Measurements from ENCODE around the gene SP1.

DNA sequence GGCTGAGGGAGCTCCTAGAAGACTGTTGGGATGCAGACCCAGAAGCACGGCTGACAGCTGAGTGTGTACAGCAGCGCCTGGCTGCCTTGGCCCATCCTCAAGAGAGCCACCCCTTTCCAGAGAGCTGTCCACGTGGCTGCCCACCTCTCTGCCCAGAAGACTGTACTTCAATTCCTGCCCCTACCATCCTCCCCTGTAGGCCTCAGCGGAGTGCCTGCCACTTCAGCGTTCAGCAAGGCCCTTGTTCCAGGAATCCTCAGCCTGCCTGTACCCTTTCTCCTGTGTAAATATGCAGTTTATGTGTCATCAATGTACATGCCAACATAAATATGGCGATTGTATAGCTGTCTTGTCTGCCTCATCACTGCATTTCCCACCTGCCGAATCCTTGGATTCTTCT, 51.2 kb downstream of the SP1 start:
- TF ChIP-seq CTCF (IDR thresholded peaks at IDR 0.05) = no peak
- TF ChIP-seq POLR2A (IDR thresholded peaks at IDR 0.05; ENCODE audit: low read depth) = no peak
